Spleen (tissue), 11 donors: Measurements from ENCODE around the gene PIK3R6. TPM values are rescaled to one million over a fixed set of nuclear protein-coding genes. Genes with fewer than 3 reads are reported as not detected.

Source experiments
- DNase-seq: peaks from one replicate; pipeline ENCODE4 v3.0.0-alpha.2; 2020
- H3K27ac ChIP-seq, 8 donors: fragments of 200-600 bp; sonication (generic) in 7 of 8; 1 replicate in 4 of 8; 2 replicates in 4 of 8; pipeline versions ENCODE4 v1.5.0 to v1.8.0; 2016 to 2021; ENCODE audit warnings: inconsistent platforms in 4 of 8, mild to moderate bottlenecking in 4 of 8, moderate library complexity in 1 of 8
- H3K27me3 ChIP-seq, 7 donors: fragments of 200-600 bp; sonication (generic) in 6 of 7; replicated peaks in 1 of 7; 1 replicate in 4 of 7; 2 replicates in 3 of 7; pipeline versions ENCODE4 v1.5.0 to v1.8.0; 2016 to 2021; ENCODE audit warnings: inconsistent platforms in 3 of 7, mild to moderate bottlenecking in 1 of 7
- H3K36me3 ChIP-seq, 6 donors: fragments of 200-600 bp; sonication (generic) in 5 of 6; 1 replicate in 4 of 6; 2 replicates in 2 of 6; pipeline versions ENCODE4 v1.5.0 to v1.8.0; 2016 to 2021; ENCODE audit warnings: inconsistent platforms in 2 of 6
- H3K4me1 ChIP-seq, 6 donors: fragments of 200-600 bp; sonication (generic) in 5 of 6; 1 replicate in 3 of 6; 2 replicates in 3 of 6; pipeline versions ENCODE4 v1.5.0 to v1.8.0; 2016 to 2021; ENCODE audit warnings: inconsistent platforms in 3 of 6
- H3K4me3 ChIP-seq, 8 donors: fragments of 200-600 bp; sonication (generic) in 7 of 8; 1 replicate in 4 of 8; 2 replicates in 4 of 8; pipeline versions ENCODE4 v1.5.0 to v1.8.0; 2016 to 2021; ENCODE audit warnings: inconsistent platforms in 4 of 8, mild to moderate bottlenecking in 4 of 8, moderate library complexity in 2 of 8
- H3K9me3 ChIP-seq, 8 donors: fragments of 200-600 bp; sonication (generic) in 7 of 8; 1 replicate in 4 of 8; 2 replicates in 4 of 8; pipeline versions ENCODE4 v1.5.0 to v1.8.0; 2016 to 2021; ENCODE audit warnings: inconsistent platforms in 4 of 8
- POLR2A ChIP-seq, 3 donors: fragments of 450-650 bp; IDR thresholded peaks; one replicate each; pipeline ENCODE4 v1.5.1; 2017; ENCODE audit warnings: antibody characterized with exemption in 3 of 3, mild to moderate bottlenecking in 1 of 3
- POLR2AphosphoS5 ChIP-seq, 3 donors: sonication (generic); formaldehyde crosslinking; IDR thresholded peaks; one replicate each; pipeline ENCODE4 v1.5.1; 2017; ENCODE audit warnings: antibody characterized with exemption in 3 of 3
- WGBS, 5 donors: extraction: QIAGEN DNeasy Blood & Tissue Kit in 3 of 5; methylation state at CpG; one replicate each; pipeline versions ENCODE4 v1.1.5 to v1.1.7; 2013 to 2018; 5-methylcytosine and 5-hydroxymethylcytosine counted together
- intact Hi-C: fragments of 100-400 bp; cut with DNase I; formaldehyde crosslinking; loops from one replicate; pipeline ENCODE4 v1.15.0; 2023; ENCODE audit warnings: low total_unique reads
- polyA plus RNA-seq, 3 donors: library from polyadenylated mRNA; stranded (reverse); fragments of 200-250 nt; gene quantifications; one replicate each; pipeline ENCODE4 v1.2.1, GENCODE V29; 2013
- total RNA-seq, 7 donors: library from RNA; depleted of rRNA in 3 of 7; stranded (reverse); fragments of >200 nt in 3 of 7; fragmentation: NEBNext Ultra II Directional in 4 of 7; extraction: Animal tissue kit (Norgen Biotek cat#: 25700) in 4 of 7; gene quantifications; one replicate each; pipeline versions ENCODE4 v1.1.0 to v1.2.1, GENCODE V29; 2016 to 2021
- TF ChIP-seq, protein P1 (sequence below), 11 experiments: fragments of 200-600 bp in 7 of 11; fragments of 450-650 bp in 4 of 11; sonication (generic) in 4 of 11; IDR thresholded peaks in 8 of 11; conservative IDR thresholded peaks in 3 of 11; 1 replicate in 7 of 11; 2 replicates in 4 of 11; pipeline versions ENCODE4 v1.4.0 to v1.8.0; 2016 to 2021; ENCODE audit warnings: antibody characterized with exemption in 11 of 11, inconsistent platforms in 4 of 11, mild to moderate bottlenecking in 1 of 11
- donor health status: healthy with polysubstance abuse.
- donor health status: DM: no; HTN: no; CAD: no; lungs with moderate emphysema.
- donor health status: DM: no; HTN: no; CAD: no.
- donor health status: Bipolar disorder and iron deficiency.
- donor health status: healthy.
- donor health status: DM: no; HTN: no; CAD: no.
- donor health status: DM: yes; HTN: yes; CAD: no.

The PIK3R6 gene
- total and polyA plus RNA-seq, 10 donors: 1.3 to 9.6 (median 6.5) TPM

DNA sequence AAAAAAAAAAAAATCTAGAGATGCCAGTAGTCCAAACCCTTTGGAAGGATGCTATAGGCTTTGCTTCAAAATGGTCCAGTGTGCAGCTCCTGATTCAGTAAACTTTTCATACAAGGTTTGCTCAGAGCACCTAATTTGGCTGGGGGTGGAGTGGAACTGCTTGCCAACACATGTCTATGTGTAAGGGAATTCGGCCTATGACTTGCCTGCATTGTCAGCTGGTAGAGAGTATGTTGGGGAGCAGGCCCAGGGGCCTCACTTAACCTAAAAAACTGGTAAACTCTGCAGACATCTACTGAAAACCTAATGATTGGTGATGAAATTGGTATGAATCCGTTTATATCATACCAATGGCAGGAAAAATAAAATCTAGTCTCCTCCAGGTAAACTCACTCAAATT lies 66.8 kb downstream of the PIK3R6 start:
- H3K4me1 ChIP-seq: peaks cover 0 to 8% (median 2%) of the 10 kb centered on the region in 6 donors
- H3K9me3 ChIP-seq: no peaks in the 10 kb centered on the region
- intact Hi-C loops: no loop called here
- H3K36me3 ChIP-seq: peaks cover 0 to 16% (median 0%) of the 10 kb centered on the region in 6 donors
- DNase-seq: no peak
- WGBS, 5 donors: 76 to 92% (median 89%) methylated on average over 2 of the region's 2 CpGs
- no peak overlapping the region for H3K4me3 ChIP-seq
- TF ChIP-seq POLR2AphosphoS5 (IDR thresholded peaks at IDR 0.05): no peak
- TF ChIP-seq, protein P1, sequence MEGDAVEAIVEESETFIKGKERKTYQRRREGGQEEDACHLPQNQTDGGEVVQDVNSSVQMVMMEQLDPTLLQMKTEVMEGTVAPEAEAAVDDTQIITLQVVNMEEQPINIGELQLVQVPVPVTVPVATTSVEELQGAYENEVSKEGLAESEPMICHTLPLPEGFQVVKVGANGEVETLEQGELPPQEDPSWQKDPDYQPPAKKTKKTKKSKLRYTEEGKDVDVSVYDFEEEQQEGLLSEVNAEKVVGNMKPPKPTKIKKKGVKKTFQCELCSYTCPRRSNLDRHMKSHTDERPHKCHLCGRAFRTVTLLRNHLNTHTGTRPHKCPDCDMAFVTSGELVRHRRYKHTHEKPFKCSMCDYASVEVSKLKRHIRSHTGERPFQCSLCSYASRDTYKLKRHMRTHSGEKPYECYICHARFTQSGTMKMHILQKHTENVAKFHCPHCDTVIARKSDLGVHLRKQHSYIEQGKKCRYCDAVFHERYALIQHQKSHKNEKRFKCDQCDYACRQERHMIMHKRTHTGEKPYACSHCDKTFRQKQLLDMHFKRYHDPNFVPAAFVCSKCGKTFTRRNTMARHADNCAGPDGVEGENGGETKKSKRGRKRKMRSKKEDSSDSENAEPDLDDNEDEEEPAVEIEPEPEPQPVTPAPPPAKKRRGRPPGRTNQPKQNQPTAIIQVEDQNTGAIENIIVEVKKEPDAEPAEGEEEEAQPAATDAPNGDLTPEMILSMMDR (IDR thresholded peaks at IDR 0.05 in 8 of 11, conservative IDR thresholded peaks at IDR 0.05 in 3 of 11): no peak
- TF ChIP-seq POLR2A (IDR thresholded peaks at IDR 0.05): no peak
- peaks cover 0 to 14% (median 0%) of the 10 kb centered on the region in 7 donors for H3K27me3 ChIP-seq
- H3K27ac ChIP-seq: no peak overlapping the region

DNA sequence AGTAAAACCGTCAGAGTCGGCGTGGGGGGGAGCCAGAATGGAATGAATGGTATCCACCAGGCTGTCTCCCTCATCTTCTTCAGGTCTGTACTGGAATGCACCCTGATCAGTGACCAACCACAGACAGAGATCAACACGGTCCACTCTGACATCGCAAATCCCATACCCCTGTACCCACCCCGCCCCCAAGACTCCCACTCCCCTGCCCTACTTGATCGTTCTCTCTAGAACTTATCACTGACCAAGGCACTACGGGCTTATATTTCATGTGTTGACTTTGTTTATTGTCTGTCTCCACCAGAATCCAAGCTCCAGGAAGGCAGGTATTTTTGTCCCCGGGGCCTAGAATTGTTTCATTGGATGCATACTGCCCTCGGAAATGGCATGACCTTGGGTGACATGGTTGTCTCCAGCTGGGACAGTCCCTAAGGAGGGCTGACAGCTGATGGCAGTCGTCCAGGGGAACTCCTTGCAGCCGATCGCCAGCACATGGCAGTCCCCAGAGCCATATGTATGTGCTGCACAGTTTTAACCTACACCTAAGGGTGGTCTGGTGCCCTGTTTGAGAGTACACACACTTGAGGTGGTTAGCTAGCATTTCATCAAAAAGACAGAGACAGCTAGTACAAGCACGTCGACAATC lies 67.8 kb downstream of the PIK3R6 start:
- Histone ChIP-seq H3K27ac (no peak overlapping the region), H3K9me3 (no peaks in the 10 kb centered on the region), H3K4me1 (peaks cover 0 to 13% (median under 1%) of the 10 kb centered on the region in 6 donors), H3K4me3 (no peak overlapping the region), H3K27me3 (peaks cover 0 to 14% (median 0%) of the 10 kb centered on the region in 7 donors), H3K36me3 (peaks cover 0 to 16% (median 0%) of the 10 kb centered on the region in 6 donors)
- TF ChIP-seq POLR2A (IDR thresholded peaks at IDR 0.05): no peak
- TF ChIP-seq, protein P1 (IDR thresholded peaks at IDR 0.05 in 8 of 11, conservative IDR thresholded peaks at IDR 0.05 in 3 of 11): no peak
- intact Hi-C loops: no loop called here
- DNase-seq: no peak
- WGBS, 5 donors: 56 to 80% (median 68%) methylated on average over 14 to 15 of the region's 15 CpGs

DNA sequence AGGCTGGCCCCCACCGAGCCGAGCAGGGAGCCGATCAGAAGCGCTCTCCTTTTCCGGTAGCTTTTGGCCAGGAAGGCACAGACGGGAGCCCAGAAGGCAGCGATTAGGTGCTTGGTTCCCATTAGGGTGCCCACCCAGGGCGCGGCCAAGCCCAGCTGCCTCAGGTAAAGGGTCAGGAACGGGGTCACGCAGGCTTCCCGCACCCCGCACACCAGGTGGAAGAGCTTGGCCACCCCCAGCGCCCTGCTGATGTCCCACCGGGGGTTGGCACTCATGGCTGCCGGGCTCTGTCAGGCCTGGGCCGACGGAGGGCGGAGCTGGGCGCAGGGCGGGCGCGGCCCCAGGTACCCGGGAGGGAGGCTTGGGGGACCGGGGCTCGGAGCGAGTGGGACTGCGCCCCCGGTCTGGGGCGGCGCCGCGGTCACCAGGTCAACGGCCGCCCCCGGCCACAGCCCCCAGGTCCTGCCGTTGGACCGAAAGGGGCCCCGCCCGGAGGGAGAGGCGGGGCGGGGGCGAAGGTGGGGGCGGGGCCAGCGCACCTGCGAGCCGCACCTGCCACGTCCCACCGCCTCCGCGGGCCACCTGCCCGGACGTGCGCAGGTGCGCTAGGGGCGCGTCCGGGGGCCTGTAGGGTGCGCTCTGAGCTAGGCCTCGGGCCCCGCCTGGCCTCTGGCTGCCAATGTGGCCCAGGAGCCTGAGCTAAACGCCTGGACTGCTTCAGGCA lies 68.5 kb downstream of the PIK3R6 start, which contains the start of gene MFSD6L:
TSS of gene MFSD6L (minus strand) at position 520 of the 724 bp plus-strand sequence. CDS start at position 275, 245 bp downstream.
- WGBS, 5 donors: 38 to 58% (median 50%) methylated on average over 32 to 62 of the region's 62 CpGs
- peaks cover 0 to 16% (median 0%) of the 10 kb centered on the region in 6 donors for H3K36me3 ChIP-seq
- intact Hi-C loops: no loop called here

More for the DNA sequence above, 68.5 kb downstream of the PIK3R6 start, which contains the start of gene MFSD6L:
- Histone ChIP-seq H3K27ac (no peak within 1 kb of the TSS), H3K4me3 (no peak within 1 kb of the TSS), H3K4me1 (peaks cover 0 to 19% (median 4%) of the 10 kb centered on the region in 6 donors), H3K27me3 (peaks cover 0 to 14% (median 0%) of the 10 kb centered on the region in 7 donors), H3K9me3 (no peaks in the 10 kb centered on the region)
- TF ChIP-seq, protein P1 (IDR thresholded peaks at IDR 0.05 in 8 of 11, conservative IDR thresholded peaks at IDR 0.05 in 3 of 11): no peak
- TF ChIP-seq POLR2A (IDR thresholded peaks at IDR 0.05) (no peak), POLR2AphosphoS5 (IDR thresholded peaks at IDR 0.05) (no peak)
- peak; percentile 82 for DNase-seq
